Measurements from ENCODE around the gene HNRNPD. TPM values are rescaled to one million over a fixed set of nuclear protein-coding genes. Genes with fewer than 3 reads are reported as not detected.
A peak's percentile ranks its signal among the peaks of the same experiment; 100 is the strongest.
"Not testable (repeated sequence)": the region's sequence is repeated elsewhere in the genome, so short reads cannot be mapped to it uniquely, and the experiment has no call there.

Gene HNRNPD
- total and polyA plus RNA-seq, 8 donors = 105 to 614 (median 558) TPM

GRCh38 chr4:82367438-82368097, 6.2 kb downstream of the HNRNPD start:
- DNase-seq (no peak), ATAC-seq (no peak)
- no peaks in the 10 kb centered on the region for H3K9me3 ChIP-seq
- peaks cover 0 to 26% of the 10 kb centered on the region in 2 donors for H3K36me3 ChIP-seq
- TF ChIP-seq, protein P1, sequence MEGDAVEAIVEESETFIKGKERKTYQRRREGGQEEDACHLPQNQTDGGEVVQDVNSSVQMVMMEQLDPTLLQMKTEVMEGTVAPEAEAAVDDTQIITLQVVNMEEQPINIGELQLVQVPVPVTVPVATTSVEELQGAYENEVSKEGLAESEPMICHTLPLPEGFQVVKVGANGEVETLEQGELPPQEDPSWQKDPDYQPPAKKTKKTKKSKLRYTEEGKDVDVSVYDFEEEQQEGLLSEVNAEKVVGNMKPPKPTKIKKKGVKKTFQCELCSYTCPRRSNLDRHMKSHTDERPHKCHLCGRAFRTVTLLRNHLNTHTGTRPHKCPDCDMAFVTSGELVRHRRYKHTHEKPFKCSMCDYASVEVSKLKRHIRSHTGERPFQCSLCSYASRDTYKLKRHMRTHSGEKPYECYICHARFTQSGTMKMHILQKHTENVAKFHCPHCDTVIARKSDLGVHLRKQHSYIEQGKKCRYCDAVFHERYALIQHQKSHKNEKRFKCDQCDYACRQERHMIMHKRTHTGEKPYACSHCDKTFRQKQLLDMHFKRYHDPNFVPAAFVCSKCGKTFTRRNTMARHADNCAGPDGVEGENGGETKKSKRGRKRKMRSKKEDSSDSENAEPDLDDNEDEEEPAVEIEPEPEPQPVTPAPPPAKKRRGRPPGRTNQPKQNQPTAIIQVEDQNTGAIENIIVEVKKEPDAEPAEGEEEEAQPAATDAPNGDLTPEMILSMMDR (IDR thresholded peaks at IDR 0.05) = no peak
- H3K27me3 ChIP-seq = no peaks in the 10 kb centered on the region
- no peak overlapping the region for H3K4me3 ChIP-seq
- intact Hi-C loops (cut with DNase I) = no loop called here
- peaks cover 46 to 95% of the 10 kb centered on the region in 2 donors for H3K4me1 ChIP-seq
- no peak overlapping the region for H3K27ac ChIP-seq

- peaks cover 0 to 26% of the 10 kb centered on the region in 2 donors for H3K36me3 ChIP-seq
- H3K9me3 ChIP-seq; ATAC-seq; DNase-seq; H3K27me3 ChIP-seq; intact Hi-C loops (cut with DNase I); H3K27ac ChIP-seq; H3K4me3 ChIP-seq: not testable (repeated sequence)
- peaks cover 46 to 95% of the 10 kb centered on the region in 2 donors for H3K4me1 ChIP-seq
These were observed 7.4 kb downstream of the HNRNPD start for GRCh38 chr4:82366431-82366830.

DNA sequence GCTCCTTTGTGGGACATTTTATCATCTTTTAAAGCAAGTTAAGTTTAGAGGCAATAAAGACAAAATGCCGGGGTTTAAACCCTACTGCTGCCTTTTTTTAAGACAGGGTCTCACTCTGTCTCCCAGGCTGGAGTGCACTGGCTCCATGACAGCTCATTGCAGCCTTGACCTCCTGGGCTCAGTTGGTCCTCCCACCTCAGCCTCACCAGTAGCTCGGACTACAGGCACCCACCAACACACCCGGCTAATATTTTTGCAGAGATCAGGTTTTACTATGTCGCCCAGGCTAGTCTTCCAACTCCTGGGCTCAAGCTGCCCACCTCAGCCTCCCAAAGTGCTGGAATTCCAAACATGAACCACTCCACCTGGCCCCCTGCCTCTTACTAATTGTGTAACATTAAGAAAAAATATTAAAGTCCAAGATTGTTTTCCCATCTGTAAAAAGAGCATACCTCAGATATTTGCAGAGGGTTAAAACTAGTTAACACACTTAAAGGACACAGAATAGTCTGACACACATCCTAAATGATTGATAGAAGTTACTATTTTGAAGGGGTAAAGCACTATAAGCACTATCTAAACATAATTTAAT, 9.8 kb downstream of the HNRNPD start:
- Histone ChIP-seq H3K27me3 (no peaks in the 10 kb centered on the region), H3K4me1 (peaks cover 36 to 93% of the 10 kb centered on the region in 2 donors), H3K27ac (no peak overlapping the region), H3K36me3 (peaks cover 0 to 20% of the 10 kb centered on the region in 2 donors), H3K9me3 (no peaks in the 10 kb centered on the region), H3K4me3 (no peak overlapping the region)
- no peak for ATAC-seq
- DNase-seq = no peak
- intact Hi-C loops (cut with DNase I) = no loop called here
- TF ChIP-seq, protein P1 (IDR thresholded peaks at IDR 0.05) = no peak

GRCh38 chr4:82362565-82362964, 11.2 kb downstream of the HNRNPD start:
- peaks cover 22 to 93% of the 10 kb centered on the region in 2 donors for H3K4me1 ChIP-seq
- intact Hi-C loops (cut with DNase I) = no loop called here

DNA sequence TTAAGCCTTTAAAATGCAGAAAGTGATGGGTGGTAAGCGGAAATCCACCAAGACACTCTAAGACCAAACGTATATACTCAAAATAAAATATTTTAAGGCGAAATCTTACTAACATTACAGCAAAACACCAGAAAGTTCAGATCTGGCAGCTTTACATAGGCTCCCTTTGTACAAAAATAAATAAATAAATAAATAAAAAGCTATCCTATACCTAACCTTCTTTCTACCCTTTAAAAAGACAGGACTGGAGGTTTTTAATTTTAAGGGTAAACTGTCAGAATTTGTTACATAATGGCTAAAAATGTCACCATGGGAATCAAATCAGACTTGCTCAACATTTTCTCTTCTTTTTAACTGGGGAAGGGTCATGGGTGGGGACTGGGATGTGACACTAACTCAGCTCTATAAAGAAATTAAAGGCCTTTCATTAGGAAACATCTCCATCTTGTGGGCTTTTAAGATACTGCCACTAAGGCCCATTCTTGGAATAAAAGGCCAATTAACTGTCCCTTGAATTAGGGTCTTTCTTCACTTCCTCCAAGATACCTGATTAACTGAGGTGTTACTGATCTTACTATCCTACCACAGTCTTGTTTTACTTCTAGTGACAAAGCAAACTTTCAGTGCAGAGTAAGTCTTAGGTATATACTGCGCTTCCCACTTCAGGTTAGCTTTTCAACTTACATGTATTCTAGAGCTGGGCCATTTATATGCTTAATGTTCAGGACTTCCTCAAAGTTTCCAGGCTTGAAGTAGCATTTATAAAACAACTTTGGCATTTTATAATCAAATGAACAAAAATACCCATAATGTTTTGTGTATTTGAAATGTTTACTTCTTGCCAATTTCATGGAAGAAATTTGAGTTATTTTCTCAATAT, 13.3 kb downstream of the HNRNPD start:
- peaks cover 0 to 26% of the 10 kb centered on the region in 2 donors for H3K36me3 ChIP-seq
- no peaks in the 10 kb centered on the region for H3K27me3 ChIP-seq
- peak overlapping the region in 1 of 2 donors; percentile 11 for H3K27ac ChIP-seq
- DNase-seq (peak in 2 of 4 donors; percentile 22 to 32), ATAC-seq (peak; percentile 83)
- TF ChIP-seq, protein P1 (IDR thresholded peaks at IDR 0.05) = peak; percentile 54 to 58
- H3K4me3 ChIP-seq = no peak overlapping the region
- no peaks in the 10 kb centered on the region for H3K9me3 ChIP-seq
- peaks cover 17 to 73% of the 10 kb centered on the region in 2 donors for H3K4me1 ChIP-seq
- intact Hi-C loops (cut with DNase I) = no loop called here

More at GRCh38 chr4:82362565-82362964, 11.2 kb downstream of the HNRNPD start:
- ATAC-seq = no peak
- H3K27me3 ChIP-seq = no peaks in the 10 kb centered on the region
- H3K9me3 ChIP-seq = no peaks in the 10 kb centered on the region
- H3K4me3 ChIP-seq = no peak overlapping the region
- H3K36me3 ChIP-seq = peaks cover 0 to 19% of the 10 kb centered on the region in 2 donors
- DNase-seq = no peak
- no peak overlapping the region for H3K27ac ChIP-seq
- TF ChIP-seq, protein P1 (IDR thresholded peaks at IDR 0.05) = no peak
